H9 (cell line): ENCODE measurements around the gene ZNF577. TPM values are rescaled to one million over a fixed set of nuclear protein-coding genes. Genes with fewer than 3 reads are reported as not detected.

Source experiments
- DNase-seq: peaks from one replicate; pipeline ENCODE4 v3.0.0-alpha.2; 2017
- H2AFZ ChIP-seq: one replicate; pipeline ENCODE4 v1.6.1; 2013; ENCODE audit warnings: mild to moderate bottlenecking, low read length, control low read depth, moderate library complexity
- H2AK5ac ChIP-seq: 2 replicates; pipeline ENCODE4 v1.6.1; 2013; ENCODE audit warnings: low read length, control low read depth, mixed read lengths; ENCODE audit not compliant: insufficient read length
- H2BK120ac ChIP-seq: one replicate; pipeline ENCODE4 v1.6.1; 2013; ENCODE audit warnings: low read depth, mild to moderate bottlenecking, low read length, control low read depth, inconsistent platforms; ENCODE audit not compliant: poor library complexity, severe bottlenecking
- H2BK12ac ChIP-seq: 2 replicates; pipeline ENCODE4 v1.6.1; 2013; ENCODE audit warnings: low read length, control low read depth, mixed read lengths, low read depth; ENCODE audit not compliant: insufficient read length
- H2BK15ac ChIP-seq: 2 replicates; pipeline ENCODE4 v1.6.1; 2013; ENCODE audit warnings: low read depth, low read length, control low read depth
- H2BK20ac ChIP-seq: one replicate; pipeline ENCODE4 v1.6.1; 2013; ENCODE audit warnings: low read depth, mild to moderate bottlenecking, low read length, control low read depth, inconsistent platforms; ENCODE audit not compliant: poor library complexity, severe bottlenecking
- H2BK5ac ChIP-seq: 2 replicates; pipeline ENCODE4 v1.6.1; 2013; ENCODE audit warnings: low read length, control low read depth, mixed read lengths; ENCODE audit not compliant: insufficient read length
- H3K14ac ChIP-seq: 2 replicates; pipeline ENCODE4 v1.6.1; 2013; ENCODE audit warnings: low read length, control low read depth; ENCODE audit not compliant: insufficient read depth
- H3K18ac ChIP-seq: 2 replicates; pipeline ENCODE4 v1.6.1; 2013; ENCODE audit warnings: low read depth, mild to moderate bottlenecking, mixed read lengths, low read length, control low read depth; ENCODE audit not compliant: insufficient read length
- H3K23ac ChIP-seq: 2 replicates; pipeline ENCODE4 v1.6.1; 2013; ENCODE audit warnings: low read length, control low read depth, mixed read lengths, low read depth; ENCODE audit not compliant: insufficient read length
- H3K23me2 ChIP-seq: 2 replicates; pipeline ENCODE4 v1.6.1; 2013; ENCODE audit warnings: low read depth, mild to moderate bottlenecking, mixed read lengths, low read length, control low read depth; ENCODE audit not compliant: insufficient read length, poor library complexity, severe bottlenecking
- H3K27ac ChIP-seq: 2 replicates; pipeline ENCODE4 v1.5.1; 2013; ENCODE audit warnings: low read length, control low read depth, mixed read lengths, low read depth; ENCODE audit not compliant: insufficient read length
- H3K27me3 ChIP-seq: 2 replicates; pipeline ENCODE4 v1.6.1; 2013; ENCODE audit warnings: low read length, control low read depth, inconsistent platforms; ENCODE audit not compliant: insufficient read depth
- H3K4ac ChIP-seq: 2 replicates; pipeline ENCODE4 v1.6.1; 2013; ENCODE audit warnings: low read depth, mild to moderate bottlenecking, control low read depth, inconsistent platforms, low read length, moderate library complexity
- H3K4me1 ChIP-seq: 2 replicates; pipeline ENCODE4 v1.6.1; 2013; ENCODE audit warnings: low read length, control low read depth, inconsistent platforms; ENCODE audit not compliant: insufficient read depth
- H3K4me2 ChIP-seq: 2 replicates; pipeline ENCODE4 v1.6.1; 2013; ENCODE audit warnings: low read length, control low read depth, mixed read lengths; ENCODE audit not compliant: insufficient read length, insufficient read depth
- H3K56ac ChIP-seq: 2 replicates; pipeline ENCODE4 v1.6.1; 2013; ENCODE audit warnings: low read depth, mild to moderate bottlenecking, mixed read lengths, low read length, control low read depth; ENCODE audit not compliant: insufficient read length
- H3K79me1 ChIP-seq: 2 replicates; pipeline ENCODE4 v1.6.1; 2013; ENCODE audit warnings: low read depth, mild to moderate bottlenecking, moderate library complexity, low read length, control low read depth, inconsistent platforms; ENCODE audit not compliant: insufficient read depth, poor library complexity, severe bottlenecking
- H3K79me2 ChIP-seq: 2 replicates; pipeline ENCODE4 v1.6.1; 2013; ENCODE audit warnings: low read length, control low read depth, inconsistent platforms; ENCODE audit not compliant: insufficient read depth
- H3K9ac ChIP-seq: 2 replicates; pipeline ENCODE4 v1.6.1; 2013; ENCODE audit warnings: low read length, control low read depth, mixed read lengths; ENCODE audit not compliant: insufficient read length; ENCODE audit errors: extremely low read depth
- H3K9me3 ChIP-seq: one replicate; pipeline ENCODE4 v1.6.1; 2013; ENCODE audit warnings: low read depth, low read length, inconsistent platforms; ENCODE audit not compliant: control insufficient read depth
- H3T11ph ChIP-seq: one replicate; pipeline ENCODE4 v1.6.1; 2013; ENCODE audit warnings: mild to moderate bottlenecking, low read length, control low read depth, inconsistent platforms
- H4K20me1 ChIP-seq: one replicate; pipeline ENCODE4 v1.6.1; 2013; ENCODE audit not compliant: control insufficient read depth, insufficient read length, insufficient read depth
- H4K5ac ChIP-seq: 2 replicates; pipeline ENCODE4 v1.6.1; 2013; ENCODE audit warnings: low read depth, mild to moderate bottlenecking, mixed read lengths, low read length, control low read depth; ENCODE audit not compliant: insufficient read length
- H4K8ac ChIP-seq: replicated peaks from 2 replicates; pipeline ENCODE4 v1.6.1; 2013; ENCODE audit warnings: low read length, control low read depth, mixed read lengths, low read depth; ENCODE audit not compliant: insufficient read length
- H4K91ac ChIP-seq: 2 replicates; pipeline ENCODE4 v1.6.1; 2013; ENCODE audit warnings: low read depth, mild to moderate bottlenecking, moderate library complexity, mixed read lengths, low read length, control low read depth; ENCODE audit not compliant: insufficient read length
- H3K27ac Mint-ChIP-seq, 3 experiments: 2 replicates in 2 of 3; 3 replicates in 1 of 3; pipeline ENCODE4 v1.8.0; 2020 to 2021; ENCODE audit warnings: mixed read lengths in 3 of 3, mild to moderate bottlenecking in 1 of 3, moderate library complexity in 1 of 3
- H3K27me3 Mint-ChIP-seq: 2 replicates; pipeline ENCODE4 v1.8.0; 2021; ENCODE audit warnings: low read depth, mild to moderate bottlenecking, moderate library complexity, mixed read lengths
- H3K36me3 Mint-ChIP-seq, 3 experiments: 2 replicates in 2 of 3; 3 replicates in 1 of 3; pipeline ENCODE4 v1.8.0; 2020 to 2021; ENCODE audit warnings: low read depth in 3 of 3, mixed read lengths in 3 of 3; ENCODE audit not compliant: insufficient read depth in 1 of 3
- H3K4me1 Mint-ChIP-seq, 2 experiments: 2 replicates each; pipeline ENCODE4 v1.8.0; 2020; ENCODE audit warnings: mixed read lengths in 2 of 2
- H3K4me3 Mint-ChIP-seq, 2 experiments: 2 replicates in 1 of 2; 3 replicates in 1 of 2; pipeline ENCODE4 v1.8.0; 2020 to 2021; ENCODE audit warnings: mild to moderate bottlenecking in 2 of 2, mixed read lengths in 2 of 2, moderate library complexity in 1 of 2
- H3K9me3 Mint-ChIP-seq, 2 experiments: 2 replicates in 1 of 2; 3 replicates in 1 of 2; pipeline ENCODE4 v1.8.0; 2020; ENCODE audit warnings: mild to moderate bottlenecking in 2 of 2, mixed read lengths in 2 of 2, moderate library complexity in 1 of 2
- WGBS: extraction: QIAGEN DNeasy Blood & Tissue Kit; methylation state at CpG from one replicate; pipeline ENCODE4 v1.1.7; 2013; ENCODE audit warnings: missing lambda C conversion rate, low lambda C conversion rate, mixed read lengths; ENCODE audit not compliant: insufficient read length; ENCODE audit errors: extremely low coverage; 5-methylcytosine and 5-hydroxymethylcytosine counted together
- total RNA-seq: library from RNA; stranded (reverse); gene quantifications from 2 replicates; pipeline ENCODE4 v1.2.1, GENCODE V29; 2021
- TF ChIP-seq, protein P1 (sequence below): fragments of 200-600 bp; sonication (generic); conservative IDR thresholded peaks from 3 replicates; pipeline ENCODE4 v1.8.0; 2021; ENCODE audit warnings: antibody characterized with exemption, mild to moderate bottlenecking

Gene ZNF577
- total RNA-seq, 1 experiment from 2014 or later = 42.1 TPM

DNA sequence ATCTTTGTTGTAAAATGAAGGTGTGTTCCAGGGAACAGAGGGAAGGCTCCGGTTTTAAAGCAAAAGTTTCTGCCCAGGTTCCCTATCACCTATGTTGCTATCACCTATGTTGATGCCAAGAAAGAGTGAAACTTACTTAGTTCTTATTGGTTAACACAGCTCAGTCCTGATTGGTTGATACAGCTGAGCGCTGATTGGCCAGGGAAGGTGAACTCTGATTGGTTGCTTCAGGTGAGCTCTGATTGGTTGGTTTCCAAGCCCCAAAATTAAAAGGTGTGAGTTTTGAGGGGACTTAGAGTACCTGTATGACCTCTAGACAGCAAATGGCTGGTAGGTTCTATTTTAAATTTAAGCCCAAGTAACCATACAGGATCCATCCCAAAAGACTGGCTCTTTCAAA, 50.6 kb downstream of the ZNF577 start:
- Histone ChIP-seq H3K27ac (no peak overlapping the region), H2BK20ac (no peak overlapping the region), H3K14ac (no peak overlapping the region), H4K91ac (no peak overlapping the region), H3K27me3 (no peaks in the 10 kb centered on the region), H4K5ac (no peak overlapping the region), H3T11ph (no peak overlapping the region), H2BK5ac (no peak overlapping the region), H3K18ac (no peak overlapping the region), H3K79me1 (no peaks in the 10 kb centered on the region), H3K79me2 (no peaks in the 10 kb centered on the region), H2BK15ac (no peak overlapping the region), H3K56ac (no peak overlapping the region), H2BK12ac (no peak overlapping the region), H3K23ac (no peak overlapping the region), H3K4me2 (no peak overlapping the region), H4K20me1 (no peaks in the 10 kb centered on the region), H2AFZ (no peak overlapping the region), H3K23me2 (no peaks in the 10 kb centered on the region), H3K4ac (no peak overlapping the region), H3K9me3 (peaks cover 10% of the 10 kb centered on the region), H2AK5ac (no peak overlapping the region), H3K4me1 (no peaks in the 10 kb centered on the region), H4K8ac (no peak overlapping the region), H2BK120ac (no peak overlapping the region), H3K9ac (no peak overlapping the region)
- no peak overlapping the region for H3K27ac Mint-ChIP-seq
- TF ChIP-seq, protein P1, sequence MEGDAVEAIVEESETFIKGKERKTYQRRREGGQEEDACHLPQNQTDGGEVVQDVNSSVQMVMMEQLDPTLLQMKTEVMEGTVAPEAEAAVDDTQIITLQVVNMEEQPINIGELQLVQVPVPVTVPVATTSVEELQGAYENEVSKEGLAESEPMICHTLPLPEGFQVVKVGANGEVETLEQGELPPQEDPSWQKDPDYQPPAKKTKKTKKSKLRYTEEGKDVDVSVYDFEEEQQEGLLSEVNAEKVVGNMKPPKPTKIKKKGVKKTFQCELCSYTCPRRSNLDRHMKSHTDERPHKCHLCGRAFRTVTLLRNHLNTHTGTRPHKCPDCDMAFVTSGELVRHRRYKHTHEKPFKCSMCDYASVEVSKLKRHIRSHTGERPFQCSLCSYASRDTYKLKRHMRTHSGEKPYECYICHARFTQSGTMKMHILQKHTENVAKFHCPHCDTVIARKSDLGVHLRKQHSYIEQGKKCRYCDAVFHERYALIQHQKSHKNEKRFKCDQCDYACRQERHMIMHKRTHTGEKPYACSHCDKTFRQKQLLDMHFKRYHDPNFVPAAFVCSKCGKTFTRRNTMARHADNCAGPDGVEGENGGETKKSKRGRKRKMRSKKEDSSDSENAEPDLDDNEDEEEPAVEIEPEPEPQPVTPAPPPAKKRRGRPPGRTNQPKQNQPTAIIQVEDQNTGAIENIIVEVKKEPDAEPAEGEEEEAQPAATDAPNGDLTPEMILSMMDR = no peak
- H3K4me1 Mint-ChIP-seq = no peaks in the 10 kb centered on the region
- peaks cover 76 to 78% of the 10 kb centered on the region in 2 experiments for H3K9me3 Mint-ChIP-seq
- WGBS = no CpG with 5 or more reads among the region's 2 CpGs
- no peak for DNase-seq
- H3K36me3 Mint-ChIP-seq = peaks cover 7 to 33% (median 28%) of the 10 kb centered on the region in 3 experiments; a peak in 6 of 7 replicates
- no peak overlapping the region for H3K4me3 Mint-ChIP-seq
- no peaks in the 10 kb centered on the region for H3K27me3 Mint-ChIP-seq
